DND-41 (cell line): ENCODE data around the gene C6orf89.

ENCODE experiments used
- EZH2 ChIP-seq: IDR thresholded peaks from 3 replicates; pipeline ENCODE4 v1.6.1; 2012; ENCODE audit warnings: borderline replicate concordance, low read depth, mild to moderate bottlenecking, moderate library complexity, low read length, inconsistent platforms; ENCODE audit not compliant: severe bottlenecking
- TF ChIP-seq, protein P1 (sequence below): IDR thresholded peaks from 2 replicates; pipeline ENCODE4 v1.5.1; 2012; ENCODE audit warnings: borderline replicate concordance, low read length, moderate library complexity, mild to moderate bottlenecking; ENCODE audit not compliant: poor library complexity, severe bottlenecking; ENCODE audit errors: extremely low read depth

GRCh38 chr6:36926708-36927513 is 41.2 kb downstream of the C6orf89 start:
- no peak for TF ChIP-seq EZH2
- TF ChIP-seq, protein P1, sequence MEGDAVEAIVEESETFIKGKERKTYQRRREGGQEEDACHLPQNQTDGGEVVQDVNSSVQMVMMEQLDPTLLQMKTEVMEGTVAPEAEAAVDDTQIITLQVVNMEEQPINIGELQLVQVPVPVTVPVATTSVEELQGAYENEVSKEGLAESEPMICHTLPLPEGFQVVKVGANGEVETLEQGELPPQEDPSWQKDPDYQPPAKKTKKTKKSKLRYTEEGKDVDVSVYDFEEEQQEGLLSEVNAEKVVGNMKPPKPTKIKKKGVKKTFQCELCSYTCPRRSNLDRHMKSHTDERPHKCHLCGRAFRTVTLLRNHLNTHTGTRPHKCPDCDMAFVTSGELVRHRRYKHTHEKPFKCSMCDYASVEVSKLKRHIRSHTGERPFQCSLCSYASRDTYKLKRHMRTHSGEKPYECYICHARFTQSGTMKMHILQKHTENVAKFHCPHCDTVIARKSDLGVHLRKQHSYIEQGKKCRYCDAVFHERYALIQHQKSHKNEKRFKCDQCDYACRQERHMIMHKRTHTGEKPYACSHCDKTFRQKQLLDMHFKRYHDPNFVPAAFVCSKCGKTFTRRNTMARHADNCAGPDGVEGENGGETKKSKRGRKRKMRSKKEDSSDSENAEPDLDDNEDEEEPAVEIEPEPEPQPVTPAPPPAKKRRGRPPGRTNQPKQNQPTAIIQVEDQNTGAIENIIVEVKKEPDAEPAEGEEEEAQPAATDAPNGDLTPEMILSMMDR = no peak
